ENCODE results near the gene ADAMTS17.

- TF ChIP-seq CTCF (IDR thresholded peaks at IDR 0.05), result no peak
- TF ChIP-seq POLR2A (IDR thresholded peaks at IDR 0.05), result no peak
These were observed 85.4 kb downstream of the ADAMTS17 start for GRCh38 chr15:100256101-100256969.

Measured in right lobe of liver (tissue), 4 donors.